Activated T-cell treated with anti-CD3 and anti-CD28 coated beads for 4 hours (primary cell): Measurements from ENCODE around the gene SCART1.
"Not testable (repeated sequence)": the region's sequence is repeated elsewhere in the genome, so short reads cannot be mapped to it uniquely, and the experiment has no call there.

Experiments used
- DNase-seq: peaks from one replicate; pipeline ENCODE4 v3.0.0-alpha.2; 2020

The SCART1 gene

GRCh38 chr10:133438711-133439273, 15.0 kb upstream of the SCART1 start:
- no peak for DNase-seq

- no peak for DNase-seq
Observed at GRCh38 chr10:133439517-133440461, 14.0 kb upstream of the SCART1 start.

- DNase-seq: no peak
Observed at GRCh38 chr10:133440633-133441285, 13.0 kb upstream of the SCART1 start.

- not testable (repeated sequence) for DNase-seq
Observed at GRCh38 chr10:133441356-133441755, 12.4 kb upstream of the SCART1 start.

GRCh38 chr10:133441780-133442179, 12.0 kb upstream of the SCART1 start:
- no peak for DNase-seq

- DNase-seq: no peak
Observed at GRCh38 chr10:133442191-133442966, 11.4 kb upstream of the SCART1 start.

GRCh38 chr10:133442967-133443924, 10.5 kb upstream of the SCART1 start:
- DNase-seq: no peak

GRCh38 chr10:133444342-133445267, 9.1 kb upstream of the SCART1 start:
- no peak for DNase-seq

GRCh38 chr10:133445268-133445732, 8.4 kb upstream of the SCART1 start:
- DNase-seq: no peak

- DNase-seq: no peak
Observed at GRCh38 chr10:133445751-133446708, 7.7 kb upstream of the SCART1 start.

- DNase-seq: no peak
Observed at GRCh38 chr10:133446979-133447378, 6.8 kb upstream of the SCART1 start.

GRCh38 chr10:133448120-133448519, 5.6 kb upstream of the SCART1 start:
- no peak for DNase-seq

GRCh38 chr10:133451346-133451745, 2.4 kb upstream of the SCART1 start:
- DNase-seq: no peak

GRCh38 chr10:133452453-133452852, 1.3 kb upstream of the SCART1 start:
- DNase-seq: no peak

- DNase-seq: no peak
Observed at GRCh38 chr10:133454204-133454893, 604 bp downstream of the SCART1 start.

GRCh38 chr10:133455196-133455595, 1.5 kb downstream of the SCART1 start:
- DNase-seq: no peak

- no peak for DNase-seq
Observed at GRCh38 chr10:133455611-133456031, 1.9 kb downstream of the SCART1 start.
